K562 (cell line): ENCODE data around the gene RAMACL. TPM values are rescaled to one million over a fixed set of nuclear protein-coding genes. Genes with fewer than 3 reads are reported as not detected.

Experiments
- ATAC-seq: fragments of 200-7000 bp; cut with Tn5 transposase; 3 replicates; pipeline ENCODE4 v1.9.1; 2020; ENCODE audit warnings: moderate library complexity
- BruUV-seq: library from RNA; stranded (reverse); fragments of 400-500 nt; replicated peaks from 2 replicates; lab custom pipeline; 2021; lab: Mats Ljungman, UMichigan
- CTCF ChIA-PET: fragments of 300-600 bp; formaldehyde crosslinking; extraction: SDS; loops from one replicate; lab custom pipeline; 2021; ENCODE audit warnings: low intra/inter-chr PET ratio; lab: Yijun Ruan, JAX
- POLR2A ChIA-PET: fragments of 300-600, 350-650 bp; sonication (Branson Sonifier 250); formaldehyde crosslinking; extraction: SDS; loops from one replicate; lab custom pipeline; 2021; ENCODE audit warnings: antibody characterized with exemption, inconsistent platforms; lab: Yijun Ruan, JAX
- DNase-seq, 4 experiments: peaks; one replicate each; pipeline versions ENCODE4 v3.0.0 to v3.0.0-alpha.2; 2011 to 2018; ENCODE audit warnings: low spot score in 3 of 4, mixed read lengths in 3 of 4; ENCODE audit errors: extremely low read depth in 1 of 4
- FAIRE-seq: peaks from 2 replicates; lab custom pipeline; 2011; peaks lifted over from hg19 to GRCh38; lab: Jason Lieb, UNC
- H2AFZ ChIP-seq: 2 replicates; pipeline ENCODE4 v1.6.0; 2011; ENCODE audit warnings: low read depth, low read length, control low read depth, inconsistent platforms
- H3K27ac ChIP-seq: fragments of 200-600 bp; 3 replicates; pipeline ENCODE4 v1.8.0; 2011; ENCODE audit warnings: low read depth, mild to moderate bottlenecking, control low read depth, inconsistent platforms, low read length, moderate library complexity, mixed read lengths; ENCODE audit errors: extremely low read depth
- H3K27me3 ChIP-seq, 2 experiments: fragments of 300-600 bp in 1 of 2; 2 replicates in 1 of 2; 3 replicates in 1 of 2; pipeline versions ENCODE4 v1.6.0 to v1.8.0; 2011; ENCODE audit warnings: inconsistent platforms in 2 of 2, low read length in 2 of 2, mild to moderate bottlenecking in 1 of 2, mixed read lengths in 1 of 2, moderate library complexity in 1 of 2; ENCODE audit not compliant: control insufficient read depth in 2 of 2, insufficient read depth in 2 of 2
- H3K36me3 ChIP-seq: fragments of 300-600 bp; 3 replicates; pipeline ENCODE4 v1.8.0; 2011; ENCODE audit warnings: mild to moderate bottlenecking, low read length, inconsistent platforms; ENCODE audit not compliant: control insufficient read depth, insufficient read depth
- H3K4me1 ChIP-seq, 2 experiments: fragments of 200-600 bp in 1 of 2; replicated peaks in 1 of 2; 2 replicates in 1 of 2; 3 replicates in 1 of 2; pipeline versions ENCODE4 v1.5.1 to v1.8.0; 2011; ENCODE audit warnings: inconsistent platforms in 2 of 2, low read length in 2 of 2, mild to moderate bottlenecking in 1 of 2, mixed read lengths in 1 of 2, moderate library complexity in 1 of 2; ENCODE audit not compliant: control insufficient read depth in 2 of 2, insufficient read depth in 2 of 2
- H3K4me2 ChIP-seq: 2 replicates; pipeline ENCODE4 v1.6.1; 2011; ENCODE audit warnings: low read length, control low read depth, inconsistent platforms, mixed read lengths; ENCODE audit not compliant: insufficient read depth
- H3K4me3 ChIP-seq: fragments of 200-600 bp; sonication (generic), shearing (Covaris generic); 2 replicates; pipeline ENCODE4 v1.5.1; 2016; ENCODE audit warnings: control low read depth, inconsistent platforms
- H3K79me2 ChIP-seq: fragments of 200-600 bp; 3 replicates; pipeline ENCODE4 v1.8.0; 2011; ENCODE audit warnings: low read length, inconsistent platforms; ENCODE audit not compliant: control insufficient read depth, insufficient read depth
- H3K9ac ChIP-seq, 2 experiments: 2 replicates each; pipeline versions ENCODE4 v1.6.0 to v1.6.1; 2011; ENCODE audit warnings: low read depth in 2 of 2, low read length in 2 of 2, control low read depth in 1 of 2, inconsistent platforms in 1 of 2, mild to moderate bottlenecking in 1 of 2, mixed read lengths in 1 of 2; ENCODE audit not compliant: insufficient read depth in 1 of 2
- H3K9me1 ChIP-seq: one replicate; pipeline ENCODE4 v1.6.0; 2011; ENCODE audit warnings: inconsistent platforms, mild to moderate bottlenecking, low read length, moderate library complexity; ENCODE audit not compliant: control insufficient read depth, insufficient read depth
- H3K9me3 ChIP-seq: replicated peaks from 2 replicates; pipeline ENCODE4 v1.5.1; 2011; ENCODE audit warnings: low read depth, low read length, inconsistent platforms; ENCODE audit not compliant: control insufficient read depth, insufficient read depth
- H4K20me1 ChIP-seq: replicated peaks from 2 replicates; pipeline ENCODE4 v1.6.1; 2011; ENCODE audit warnings: low read length, inconsistent platforms, mixed read lengths; ENCODE audit not compliant: control insufficient read depth, insufficient read depth
- CBX1 ChIP-seq: sonication (generic); IDR thresholded peaks from 2 replicates; pipeline ENCODE4 v1.6.1; 2016; ENCODE audit warnings: antibody characterized with exemption, low read depth, mild to moderate bottlenecking
- CREB3L1 ChIP-seq: fragments of 450-650 bp; IDR thresholded peaks from 2 replicates; pipeline ENCODE4 v1.6.1; 2014; ENCODE audit warnings: low read depth, mild to moderate bottlenecking, moderate library complexity, borderline replicate concordance
- HEY1 ChIP-seq: fragments of 250-450 bp; sonication (Bioruptor Pico); IDR thresholded peaks from 2 replicates; pipeline ENCODE4 v1.5.0; 2020; ENCODE audit warnings: mild to moderate bottlenecking, moderate library complexity, borderline replicate concordance
- NFIC ChIP-seq: fragments of 450-650 bp; IDR thresholded peaks from 2 replicates; pipeline ENCODE4 v1.6.1; 2017; ENCODE audit warnings: mild to moderate bottlenecking, inconsistent platforms
- TRIM28 ChIP-seq: fragments of 450-650 bp; IDR thresholded peaks from 2 replicates; pipeline ENCODE4 v1.6.1; 2017
- ZC3H4 ChIP-seq: sonication (generic); formaldehyde crosslinking; IDR thresholded peaks from 2 replicates; pipeline ENCODE4 v1.9.0; 2021; ENCODE audit warnings: missing genetic modification reagents, borderline replicate concordance
- in situ Hi-C: fragments of 300-500 bp; cut with MboI; formaldehyde crosslinking; loops from 4 replicates; pipeline ENCODE4 v1.15.0; 2018; ENCODE audit warnings: inconsistent platforms, mixed read lengths
- intact Hi-C: fragments of 100-400 bp; cut with micrococcal nuclease; formaldehyde crosslinking; loops from 2 replicates; pipeline ENCODE4 v1.14.2; 2022
- polyA plus RNA-seq, 8 experiments: library from polyadenylated mRNA; depleted of rRNA in 4 of 8; stranded (reverse) in 5 of 8; unstranded in 3 of 8; fragments of >200 nt; fragmentation: Nextera tagmentation in 2 of 8; fragmentation: Illumina TruSeq in 1 of 8; extraction: Ambion mirVana in 2 of 8; extraction: Trizol in 1 of 8; gene quantifications; 2 replicates each; pipeline versions ENCODE4 v1.2.1 to v1.2.3, GENCODE V29; 2011 to 2014; ENCODE audit warnings: inconsistent platforms in 1 of 8, missing spikeins in 1 of 8
- total RNA-seq, 7 experiments: library from RNA; depleted of rRNA in 6 of 7; stranded (reverse); fragments of >200 nt in 6 of 7; fragmentation: Illumina TruSeq in 2 of 7; extraction: Trizol in 2 of 7; gene quantifications; 2 replicates each; pipeline versions ENCODE4 v1.2.1 to v1.2.3, GENCODE V29; 2011 to 2021; ENCODE audit warnings: low replicate concordance in 1 of 7

Gene RAMACL
- total and polyA plus RNA-seq, 9 of the 15 experiments (the other 6 are each of a cell fraction or from before 2014, with no cell fraction given), result 0.11 to 1.7 (median 0.41) TPM; not detected in 1

GRCh38 chr6:166556336-166556735 is 30.1 kb downstream of the RAMACL start:
- intact Hi-C loops, result no loop called here
- peaks cover 0 to 3% of the 10 kb centered on the region in 2 experiments; a peak in 1 of 5 replicates for H3K4me1 ChIP-seq
- ATAC-seq, result no peak
- no peaks in the 10 kb centered on the region for H3K36me3 ChIP-seq
- no peak for DNase-seq
- H2AFZ ChIP-seq, result no peak overlapping the region
- H3K4me3 ChIP-seq, result no peak overlapping the region
- POLR2A ChIA-PET, result interaction anchor here (0.7 kb wide), 1 partner anchor 14 kb away, joined by 3 read pairs; no protein-coding TSS in a partner anchor
- no peaks in the 10 kb centered on the region; the same call in 1 of the 2 replicates for H4K20me1 ChIP-seq
- TF ChIP-seq HEY1 (no peak), CBX1 (no peak), ZC3H4 (CRISPR knock-in tag) (no peak), NFIC (no peak), TRIM28 (no peak), CREB3L1 (no peak)
- FAIRE-seq, result no peak
- no TSS peak for BruUV-seq
- no peak overlapping the region for H3K27ac ChIP-seq
- in situ Hi-C loops, result no loop called here
- peaks cover 38 to 68% of the 10 kb centered on the region in 2 experiments for H3K27me3 ChIP-seq
- H3K79me2 ChIP-seq, result no peaks in the 10 kb centered on the region
- CTCF ChIA-PET, result no interaction called here
- H3K9me3 ChIP-seq, result no peaks in the 10 kb centered on the region
- H3K9ac ChIP-seq, result no peak overlapping the region
- H3K4me2 ChIP-seq, result no peak overlapping the region
- H3K9me1 ChIP-seq, result no peaks in the 10 kb centered on the region
